HG02885 (cell line): ENCODE measurements around the gene TRAPPC3L.

Experiments used
- ATAC-seq: cut with Tn5 transposase; IDR thresholded peaks from one replicate; pipeline ENCODE4 v1.9.1; 2021; ENCODE audit warnings: mild to moderate bottlenecking; ENCODE audit not compliant: unreplicated experiment, poor library complexity

TRAPPC3L gene

GRCh38 chr6:116471531-116471930, 74.0 kb downstream of the TRAPPC3L start:
- ATAC-seq = no peak

GRCh38 chr6:116468293-116468692, 77.2 kb downstream of the TRAPPC3L start:
- ATAC-seq = no peak

GRCh38 chr6:116467514-116467913, 78.0 kb downstream of the TRAPPC3L start:
- no peak for ATAC-seq

- ATAC-seq = no peak
Measured at GRCh38 chr6:116467096-116467495, 78.4 kb downstream of the TRAPPC3L start.

- no peak for ATAC-seq
Measured at GRCh38 chr6:116465246-116465645, 80.2 kb downstream of the TRAPPC3L start.

GRCh38 chr6:116463301-116463700, 82.2 kb downstream of the TRAPPC3L start:
- no peak for ATAC-seq

- ATAC-seq = peak; percentile 90
Measured at GRCh38 chr6:116461932-116462885, 83.3 kb downstream of the TRAPPC3L start.

GRCh38 chr6:116461331-116461931, 84.1 kb downstream of the TRAPPC3L start, which contains the start of gene CALHM6:
Gene CALHM6, plus strand, starts transcription at chr6:116461375. Its CDS starts 555 bp downstream, at chr6:116461930.
- no peak for ATAC-seq

- no peak for ATAC-seq
Measured at GRCh38 chr6:116459927-116460326, 85.6 kb downstream of the TRAPPC3L start.

GRCh38 chr6:116458264-116458663, 87.2 kb downstream of the TRAPPC3L start:
- no peak for ATAC-seq

GRCh38 chr6:116456927-116457326, 88.6 kb downstream of the TRAPPC3L start:
- no peak for ATAC-seq

- no peak for ATAC-seq
Measured at GRCh38 chr6:116456106-116456505, 89.4 kb downstream of the TRAPPC3L start.

- ATAC-seq = no peak
Measured at GRCh38 chr6:116452531-116452930, 93.0 kb downstream of the TRAPPC3L start.

- no peak for ATAC-seq
Measured at GRCh38 chr6:116451916-116452315, 93.6 kb downstream of the TRAPPC3L start.

GRCh38 chr6:116450769-116451740, 94.4 kb downstream of the TRAPPC3L start:
- ATAC-seq = peak; percentile 93

- ATAC-seq = no peak
Measured at GRCh38 chr6:116450185-116450710, 95.2 kb downstream of the TRAPPC3L start.

GRCh38 chr6:116449565-116449964, 95.9 kb downstream of the TRAPPC3L start:
- ATAC-seq = no peak

GRCh38 chr6:116447496-116448011, 97.9 kb downstream of the TRAPPC3L start:
- no peak for ATAC-seq

- ATAC-seq = no peak
Measured at GRCh38 chr6:116447052-116447451, 98.4 kb downstream of the TRAPPC3L start.

- no peak for ATAC-seq
Measured at GRCh38 chr6:116446399-116446798, 99.1 kb downstream of the TRAPPC3L start.
